Muscle of back (tissue), 13 donors: ENCODE results near the gene KIAA0825. TPM values are rescaled to one million over a fixed set of nuclear protein-coding genes. Genes with fewer than 3 reads are reported as not detected.

Source experiments
- DNase-seq, 3 donors: peaks; one replicate each; pipeline versions ENCODE4 v3.0.0 to v3.0.0-alpha.2; 2013
- long read RNA-seq, 9 donors: transcript quantifications; one replicate each; lab custom pipeline, GENCODE V29; 2026
- polyA plus RNA-seq, 10 donors: library from polyadenylated mRNA; unstranded; fragments of 120-200 nt; gene quantifications; one replicate each; pipeline ENCODE4 v1.2.1, GENCODE V29; 2013; ENCODE audit not compliant: insufficient read length in 10 of 10

The KIAA0825 gene, protein sequence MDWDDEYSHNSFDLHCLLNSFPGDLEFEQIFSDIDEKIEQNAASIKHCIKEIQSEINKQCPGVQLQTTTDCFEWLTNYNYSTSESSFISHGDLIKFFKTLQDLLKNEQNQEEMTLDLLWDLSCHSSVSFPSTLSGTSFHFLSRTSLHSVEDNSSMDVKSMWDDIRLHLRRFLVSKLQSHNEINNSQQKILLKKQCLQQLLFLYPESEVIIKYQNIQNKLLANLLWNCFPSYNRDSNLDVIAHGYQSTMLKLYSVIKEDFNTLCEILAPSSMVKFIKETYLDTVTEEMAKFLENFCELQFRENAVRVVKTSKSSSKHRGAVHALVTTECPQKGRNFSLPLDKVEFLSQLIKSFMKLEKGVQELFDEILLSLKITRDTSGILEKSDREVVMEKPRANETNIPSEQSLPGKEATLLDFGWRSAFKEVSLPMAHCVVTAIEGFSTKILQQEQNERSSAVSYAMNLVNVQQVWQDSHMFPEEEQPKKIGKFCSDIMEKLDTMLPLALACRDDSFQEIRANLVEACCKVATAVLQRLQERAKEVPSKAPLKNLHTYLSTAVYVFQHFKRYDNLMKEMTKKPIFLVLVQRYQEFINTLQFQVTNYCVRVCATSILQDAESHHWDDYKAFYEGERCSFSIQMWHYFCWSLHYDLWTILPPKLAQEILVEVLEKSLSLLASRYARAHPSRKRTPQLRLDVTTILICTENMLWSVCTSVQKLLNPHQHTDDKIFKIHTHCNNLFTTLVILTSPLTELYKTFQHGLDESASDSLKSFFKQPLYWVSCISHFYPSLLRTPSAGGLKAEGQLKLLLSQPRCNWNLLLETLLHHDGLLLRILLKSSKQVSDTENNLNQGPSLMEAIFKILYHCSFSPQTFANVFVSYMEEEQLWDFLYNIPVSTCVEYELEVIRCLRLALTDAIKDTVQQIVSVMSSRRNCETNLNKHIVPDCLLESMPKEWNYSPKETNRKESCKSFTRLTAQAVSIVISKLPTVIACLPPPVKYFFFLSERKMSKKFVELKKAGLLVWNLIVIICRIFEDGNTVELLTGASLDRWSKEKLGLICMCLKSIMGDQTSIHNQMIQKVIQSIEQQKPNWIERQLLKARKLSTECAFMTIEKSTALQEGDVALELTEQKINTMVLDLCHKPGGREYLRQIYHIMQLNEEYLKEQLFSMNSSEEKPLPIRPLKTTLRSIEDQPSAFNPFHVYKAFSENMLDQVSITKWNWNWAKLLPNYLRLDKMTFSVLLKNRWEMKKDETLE (N-terminal part only)
- 1 to 10 TPM; 2.3 to 3.3 (median 2.9) TPM for polyA plus RNA-seq
- long read RNA-seq, donor 1, partial matches to known transcripts = 0 of 2 reads
- long read RNA-seq, donor 1, other reads (novel, unspliced or antisense) = 0 of 2 reads
- long read RNA-seq, donor 2, partial matches to known transcripts = 0 of 2 reads
- long read RNA-seq, donor 2, other reads (novel, unspliced or antisense) = 0 of 2 reads
- long read RNA-seq, donor 3 = 0 reads
- long read RNA-seq, donor 4, partial matches to known transcripts = 0 of 1 reads
- long read RNA-seq, donor 4, other reads (novel, unspliced or antisense) = 0 of 1 reads
- long read RNA-seq, donor 5 = 0 reads
- long read RNA-seq, donor 6 = 0 reads
- long read RNA-seq, donor 7 = 0 reads
- long read RNA-seq, donor 8, partial matches to known transcripts = 0 of 1 reads
- long read RNA-seq, donor 8, other reads (novel, unspliced or antisense) = 0 of 1 reads
- long read RNA-seq, donor 9 = 0 reads

DNA sequence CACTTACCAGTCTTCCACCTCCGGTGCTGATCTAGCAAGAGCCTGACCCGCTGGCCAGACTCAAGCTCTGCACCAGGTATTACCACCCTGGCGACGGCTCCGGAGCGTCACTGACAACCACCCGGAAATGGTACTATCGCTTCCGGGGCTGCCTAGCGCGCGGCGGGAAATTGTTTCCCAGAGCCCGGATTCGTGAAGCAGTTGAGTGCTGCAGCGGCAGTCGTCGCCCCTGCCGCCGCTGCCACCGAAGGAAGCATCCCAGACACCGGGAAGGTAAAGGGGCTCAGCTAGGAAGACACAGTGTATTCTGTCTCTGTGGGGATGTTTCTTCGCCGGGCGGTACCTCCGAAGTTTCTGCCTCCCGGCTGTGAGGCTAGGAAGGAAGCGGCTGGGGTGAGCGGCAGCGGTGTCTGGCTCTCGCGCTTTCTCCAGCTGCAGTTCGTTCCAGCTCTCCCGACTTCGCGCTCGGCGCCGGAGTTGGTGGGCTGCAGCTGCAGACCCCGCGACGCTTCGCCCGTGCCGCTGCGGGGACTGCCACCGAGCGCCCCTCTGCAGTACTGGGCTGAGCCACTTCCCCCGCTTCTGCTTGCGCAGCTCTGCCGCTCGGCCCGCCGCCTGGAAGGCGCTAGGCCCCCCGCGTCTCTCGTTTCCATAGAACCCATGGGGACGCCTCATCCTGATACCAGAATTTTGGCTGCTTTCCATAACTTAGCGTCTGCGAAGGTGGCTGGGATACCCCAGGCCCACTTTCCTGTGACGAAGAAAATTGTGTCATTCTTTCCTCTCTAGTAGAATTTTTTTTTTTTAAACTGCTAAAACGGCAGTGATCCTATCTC, at the start of gene KIAA0825, which contains the start of gene SLF1:
Gene KIAA0825, minus strand, starts transcription at position 112 of the 836 bp plus-strand sequence. CDS start 81,478 bp downstream, outside the sequence.
Gene SLF1, plus strand, starts transcription at position 177 of the 836 bp plus-strand sequence. CDS start 10,142 bp downstream, outside the sequence.
- DNase-seq = peak; percentile 86 to 96 (median 92)

DNA sequence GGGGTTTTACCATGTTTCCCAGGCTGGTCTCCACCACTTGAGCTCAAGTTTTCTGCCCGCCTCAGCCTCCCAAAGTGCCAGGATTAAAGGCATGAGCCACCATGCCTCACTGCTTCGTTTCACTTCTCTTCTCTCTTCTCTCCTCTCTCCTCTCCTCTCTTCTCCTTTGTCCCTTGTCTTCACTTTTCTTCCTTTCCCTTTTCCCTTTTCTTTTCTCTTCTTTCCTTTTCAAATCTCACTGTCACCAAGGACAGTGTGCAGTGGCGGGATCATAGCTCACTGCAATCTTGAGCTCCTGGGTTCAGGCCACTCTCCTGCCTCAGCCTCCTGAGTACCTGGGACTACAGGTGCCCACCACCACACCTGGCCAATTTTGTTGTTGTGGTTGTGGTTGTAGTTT, 49.5 kb upstream of the KIAA0825 start:
- DNase-seq = no peak

DNA sequence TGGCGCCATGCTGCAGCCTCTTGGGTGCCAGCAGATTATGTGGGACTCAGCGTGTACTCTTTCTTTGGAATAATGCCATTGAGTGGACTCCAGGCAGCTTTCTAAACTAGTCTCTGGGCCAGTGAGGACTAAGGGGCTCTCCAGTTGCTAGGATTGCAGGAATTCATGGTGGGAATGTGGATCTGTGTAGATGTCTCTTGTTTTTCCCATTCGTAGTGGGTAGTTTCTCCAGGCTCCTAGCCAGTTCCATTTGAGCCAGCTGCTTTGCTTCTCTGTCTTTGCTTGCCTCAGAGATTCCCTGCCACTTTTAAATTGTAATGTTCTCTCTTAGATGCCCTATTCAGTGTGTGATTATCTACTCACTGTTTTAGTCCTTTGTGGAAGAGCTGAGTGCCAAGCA, 42.7 kb upstream of the KIAA0825 start:
- no peak for DNase-seq

DNA sequence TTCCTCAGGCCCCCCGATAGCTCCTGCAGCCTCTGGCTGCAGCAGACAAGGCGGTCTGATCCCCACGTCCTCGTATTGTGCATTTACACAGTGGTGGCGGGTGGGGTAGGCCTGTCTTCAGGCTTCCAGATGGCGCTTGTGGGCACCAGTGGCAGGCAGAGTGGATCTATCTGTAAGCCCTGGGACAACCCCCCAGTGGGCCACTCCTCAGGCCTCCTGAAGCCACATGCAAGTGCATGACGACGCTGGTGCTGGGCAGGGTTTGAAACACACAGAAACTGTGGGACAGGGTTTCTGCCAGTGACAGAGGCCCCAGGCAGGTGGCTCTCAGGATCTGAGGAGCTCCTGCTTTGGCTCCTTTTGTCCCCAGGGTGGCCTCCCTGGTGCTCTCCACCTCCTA, 42.1 kb upstream of the KIAA0825 start:
- no peak for DNase-seq

DNA sequence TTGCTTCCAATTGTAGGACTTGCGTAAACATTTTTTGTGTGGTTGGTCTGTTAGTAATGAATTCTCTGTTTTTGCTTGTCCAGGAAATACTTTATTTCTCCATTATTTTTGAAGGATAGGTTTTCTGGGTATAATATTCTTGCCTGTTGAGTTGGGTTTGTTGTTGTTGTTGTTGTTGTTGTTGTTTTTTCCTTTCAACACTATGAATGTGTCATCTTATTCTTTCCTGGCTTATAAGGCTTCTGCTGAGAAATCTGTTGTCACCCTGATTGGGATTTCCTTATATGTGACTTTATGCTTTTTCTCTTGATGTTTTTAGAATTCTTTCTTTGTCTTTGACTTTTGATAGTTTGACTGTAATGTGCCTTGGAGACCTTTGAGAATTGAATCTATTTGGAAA, 39.9 kb upstream of the KIAA0825 start:
- no peak for DNase-seq

DNA sequence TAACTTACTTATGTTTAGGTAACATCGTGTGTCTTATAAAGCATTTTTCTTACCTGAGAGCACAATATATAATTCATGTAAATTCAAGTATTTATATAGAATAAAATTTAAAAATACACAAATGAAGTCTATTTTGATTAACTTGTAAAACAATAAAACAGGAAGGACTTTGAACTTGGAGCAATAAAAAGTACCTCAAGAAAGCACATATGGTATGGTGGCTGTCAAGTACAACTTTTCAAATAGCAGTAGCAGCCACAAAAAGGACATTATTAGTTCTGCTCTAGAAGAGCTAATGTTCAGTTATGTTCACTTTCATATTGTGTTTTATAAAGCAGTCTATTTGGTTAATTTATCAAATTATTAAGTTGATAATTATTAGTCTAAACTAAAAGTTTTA, 31.5 kb upstream of the KIAA0825 start:
- no peak for DNase-seq

DNA sequence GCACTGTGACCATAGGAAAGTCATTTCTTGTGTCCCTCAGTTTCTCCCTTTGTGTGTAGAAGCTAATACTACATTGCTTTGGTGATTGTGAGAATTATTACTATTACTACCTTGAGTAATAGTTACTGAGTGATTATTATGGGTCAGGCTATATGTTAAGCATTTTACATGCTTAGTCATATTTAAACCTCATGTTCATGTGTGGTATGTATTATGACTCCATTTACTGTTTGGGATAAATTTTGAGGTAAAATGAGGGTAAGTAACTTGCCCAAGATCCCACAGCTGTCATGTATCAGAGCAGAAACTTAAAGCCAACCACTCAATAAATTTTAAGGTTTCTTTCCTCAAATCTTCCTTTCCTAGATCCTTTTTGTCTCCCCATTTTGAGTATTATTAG, 28.4 kb upstream of the KIAA0825 start:
- DNase-seq = no peak

DNA sequence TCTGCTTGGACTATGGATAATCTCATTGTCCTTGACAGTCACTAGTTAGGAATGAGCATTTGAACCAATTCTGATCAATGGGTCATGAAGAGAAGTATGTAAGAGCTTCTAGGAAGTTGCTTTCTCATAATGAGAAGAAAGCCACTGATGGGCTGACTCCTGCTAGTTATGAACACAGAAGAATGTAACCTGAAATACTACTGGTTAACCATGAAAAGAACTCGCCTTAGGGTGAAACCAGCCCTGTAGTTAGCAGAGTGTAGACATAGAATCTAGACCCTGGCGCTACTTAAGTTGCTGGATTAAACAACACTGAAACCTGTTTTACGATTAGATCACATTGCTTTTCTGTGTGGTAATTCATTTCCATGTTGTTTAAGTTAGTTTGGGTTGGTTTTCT, 26.6 kb upstream of the KIAA0825 start:
- DNase-seq = no peak

DNA sequence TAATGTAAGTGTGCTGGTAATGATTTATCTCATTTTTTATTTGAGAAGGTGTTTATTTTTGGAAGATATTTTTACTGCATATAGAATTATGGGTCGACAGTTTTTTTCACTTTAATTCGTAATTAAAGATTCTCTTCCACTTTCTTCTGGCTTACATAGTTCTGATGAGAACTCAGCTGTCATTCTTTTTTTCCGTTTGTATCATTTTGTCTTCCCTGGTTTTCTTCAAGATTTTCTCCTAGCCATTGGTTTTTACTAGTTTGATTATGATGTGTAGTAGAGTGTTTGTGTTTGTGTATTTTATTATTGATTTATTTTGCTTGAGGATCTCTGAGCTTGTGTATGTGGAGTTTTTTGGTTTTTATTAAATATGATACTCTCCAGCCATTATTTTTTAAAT, 21.8 kb upstream of the KIAA0825 start:
- DNase-seq = no peak

DNA sequence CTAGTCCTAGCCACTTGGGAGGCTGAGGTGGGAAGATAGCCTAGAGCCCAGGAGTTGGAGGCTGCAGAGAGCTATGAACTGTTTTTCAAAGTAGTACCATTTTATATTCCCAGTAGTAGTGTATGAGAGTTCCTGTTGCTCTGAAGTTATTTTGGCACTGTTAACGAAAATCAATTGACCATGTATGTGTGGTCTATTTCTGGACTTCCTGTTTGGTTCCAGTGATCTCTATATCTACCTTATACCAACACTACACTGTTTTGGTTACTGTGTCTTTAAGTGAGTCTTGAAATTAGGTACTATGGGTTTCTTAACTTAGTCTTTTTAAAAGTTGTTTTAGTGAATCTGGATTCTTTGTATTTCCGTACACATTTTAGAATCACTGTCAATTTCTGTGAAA, 13.6 kb upstream of the KIAA0825 start:
- DNase-seq = no peak

DNA sequence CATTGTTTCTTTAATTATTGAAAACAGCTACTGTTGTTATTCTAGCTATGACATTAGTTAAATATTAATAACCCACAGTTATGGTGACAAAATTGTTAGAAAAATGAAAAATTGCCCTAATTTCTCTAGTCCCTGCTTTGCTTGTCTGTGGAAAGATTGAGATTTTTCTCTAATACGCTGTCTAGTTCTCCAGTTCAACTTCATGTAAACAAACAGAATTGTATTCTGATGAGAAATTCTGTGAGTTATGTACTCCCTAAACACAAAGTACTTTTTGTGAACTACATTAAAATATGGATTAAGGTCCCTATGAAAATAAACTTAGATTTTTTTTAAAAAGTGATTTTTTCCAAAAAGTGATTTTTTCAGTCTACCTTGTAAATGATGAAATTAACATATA, 8.8 kb upstream of the KIAA0825 start:
- no peak for DNase-seq

DNA sequence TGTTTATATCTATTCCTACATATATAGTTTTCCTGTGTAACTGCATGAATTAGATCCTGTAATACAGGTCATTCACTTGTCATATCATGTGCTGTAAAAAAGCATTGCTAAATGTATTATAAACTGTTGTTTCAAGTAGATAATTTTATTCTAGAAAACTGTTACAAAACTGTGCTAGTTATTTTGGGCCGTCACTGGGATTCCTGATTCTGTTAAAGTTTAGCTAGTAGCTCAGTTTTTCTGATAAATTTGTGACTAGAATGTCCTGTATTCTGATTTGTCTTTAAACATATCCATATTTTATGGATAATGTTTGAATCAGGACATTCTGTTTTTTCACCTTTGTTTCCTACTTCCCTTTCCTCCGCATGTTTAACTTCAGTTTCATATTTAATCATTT, 5.5 kb upstream of the KIAA0825 start:
- DNase-seq = no peak

DNA sequence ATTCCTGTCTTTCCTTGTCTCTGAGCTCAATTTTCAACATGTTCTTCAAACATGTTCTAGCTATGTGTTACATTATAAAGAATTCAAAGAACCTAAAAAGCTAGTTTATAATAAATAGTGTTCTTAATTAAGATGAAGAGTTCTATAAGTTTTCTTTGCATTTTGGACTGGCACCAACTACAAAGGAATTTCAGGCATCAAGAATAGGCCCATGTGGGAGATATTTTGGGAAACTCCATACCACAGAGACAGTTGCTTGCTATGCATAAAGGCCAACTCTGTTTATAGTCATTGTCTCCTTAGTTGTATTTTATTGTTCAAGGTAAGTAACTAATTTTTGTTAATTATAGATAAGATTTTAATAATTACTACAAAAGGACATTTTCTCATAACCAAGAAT, 4.6 kb upstream of the KIAA0825 start:
- peak in 1 of 3 donors; percentile 21 for DNase-seq

DNA sequence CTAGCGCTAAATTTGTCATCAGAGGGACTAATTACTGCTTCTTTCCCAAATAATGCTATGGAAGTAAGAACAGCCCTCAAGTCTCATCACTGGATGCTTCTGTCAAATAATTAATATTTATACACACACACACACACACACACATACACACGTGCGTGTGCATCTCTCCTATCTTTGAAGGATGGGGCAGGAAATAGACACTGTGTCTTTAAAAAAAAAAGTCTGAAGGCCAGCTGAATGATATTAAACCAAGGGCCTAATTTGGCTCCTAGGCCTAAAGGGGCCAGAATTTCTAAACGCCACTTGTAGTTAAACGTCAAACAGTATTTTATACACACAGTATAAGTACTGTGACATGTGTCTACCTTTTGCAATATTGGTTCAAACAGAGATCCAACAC, 3.4 kb upstream of the KIAA0825 start:
- DNase-seq = no peak

DNA sequence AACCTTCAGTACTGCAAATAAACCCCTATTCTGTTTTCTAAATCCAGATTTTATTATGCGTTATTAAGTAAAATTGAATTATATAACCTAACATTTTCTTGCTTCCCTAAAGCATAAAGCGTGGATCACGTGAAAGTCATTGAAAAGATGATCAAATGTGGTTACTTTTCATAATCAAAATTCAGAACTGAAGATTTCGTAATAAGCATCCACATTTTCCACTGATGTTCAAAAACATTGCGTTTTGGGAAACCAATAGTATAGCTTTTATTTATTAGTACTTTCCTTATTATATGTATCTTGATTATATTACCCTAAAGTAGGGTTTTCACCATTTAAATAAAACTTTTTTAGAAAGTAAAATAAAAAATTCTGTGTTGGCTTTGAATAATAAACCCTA, 1.9 kb upstream of the KIAA0825 start:
- DNase-seq = no peak

DNA sequence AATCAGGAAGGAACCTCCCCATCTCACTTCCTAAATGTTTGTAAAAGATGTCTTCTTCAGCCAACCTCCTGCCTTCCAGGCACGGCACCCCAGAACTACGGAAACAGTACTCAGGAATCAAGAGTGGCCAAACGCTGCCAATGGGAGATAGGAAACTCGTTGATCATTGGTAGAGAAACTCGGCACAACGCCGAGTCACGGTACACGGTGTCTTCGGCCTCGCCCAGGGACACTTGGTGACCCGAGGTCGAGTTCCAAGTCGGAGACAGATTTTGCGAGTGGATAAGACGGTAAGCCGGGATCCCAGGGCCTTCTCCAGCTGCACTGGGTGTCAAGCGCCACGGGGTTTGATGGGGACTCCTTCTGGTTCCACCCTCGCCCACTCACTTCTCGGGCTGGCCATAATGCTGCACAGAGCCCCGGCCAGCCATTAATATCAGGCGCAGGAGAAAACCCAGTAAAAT, 343 bp downstream of the KIAA0825 start:
- DNase-seq = peak in 1 of 3 donors; percentile 45

DNA sequence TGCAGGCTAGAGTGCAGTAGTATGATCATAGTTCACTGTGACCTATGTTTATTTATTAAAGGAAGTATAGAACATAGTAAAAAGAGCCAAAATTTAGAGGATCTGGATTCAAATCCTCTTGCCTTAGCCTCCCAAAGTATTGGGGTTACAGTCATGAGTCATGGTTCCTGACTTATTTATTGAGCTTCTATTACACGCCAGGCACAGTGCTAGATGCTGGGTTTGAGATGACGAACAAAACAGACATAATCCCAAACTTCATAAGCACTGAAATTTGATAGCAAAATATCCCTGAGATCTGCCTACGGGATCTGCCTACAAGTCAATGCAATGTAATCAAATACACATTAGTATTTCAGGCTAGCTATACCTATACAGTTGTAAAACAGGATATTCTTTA, 2.5 kb downstream of the KIAA0825 start:
- no peak for DNase-seq

DNA sequence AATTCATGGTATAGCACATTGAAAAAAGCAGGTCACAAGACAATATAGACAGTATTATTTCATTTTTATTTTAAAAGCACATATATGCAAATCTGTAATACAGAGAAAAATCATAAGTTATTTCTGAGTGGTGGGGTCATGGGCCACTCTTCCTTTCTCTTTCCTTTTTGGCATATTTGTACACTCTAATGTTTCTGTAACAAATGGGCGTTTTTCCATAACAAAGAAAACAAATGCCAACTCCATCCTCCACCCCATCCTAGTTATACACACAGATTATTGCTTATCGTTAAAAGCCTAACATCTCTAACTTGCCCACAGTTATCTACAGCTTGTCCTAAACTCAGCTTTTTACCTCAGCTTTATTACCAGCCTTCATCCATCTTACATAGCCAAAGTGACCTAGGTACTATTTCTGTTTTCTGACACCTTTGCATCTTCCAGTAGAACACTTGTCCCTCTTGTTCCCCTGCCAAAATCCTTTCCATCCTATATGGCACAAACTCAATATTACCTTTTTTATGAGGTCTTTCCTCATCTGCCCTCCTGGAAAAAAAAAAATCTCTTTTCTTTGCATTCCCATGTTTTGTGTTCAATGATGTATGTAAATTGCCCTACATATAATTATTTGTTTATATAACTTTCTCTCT, 4.1 kb downstream of the KIAA0825 start:
- DNase-seq = no peak

DNA sequence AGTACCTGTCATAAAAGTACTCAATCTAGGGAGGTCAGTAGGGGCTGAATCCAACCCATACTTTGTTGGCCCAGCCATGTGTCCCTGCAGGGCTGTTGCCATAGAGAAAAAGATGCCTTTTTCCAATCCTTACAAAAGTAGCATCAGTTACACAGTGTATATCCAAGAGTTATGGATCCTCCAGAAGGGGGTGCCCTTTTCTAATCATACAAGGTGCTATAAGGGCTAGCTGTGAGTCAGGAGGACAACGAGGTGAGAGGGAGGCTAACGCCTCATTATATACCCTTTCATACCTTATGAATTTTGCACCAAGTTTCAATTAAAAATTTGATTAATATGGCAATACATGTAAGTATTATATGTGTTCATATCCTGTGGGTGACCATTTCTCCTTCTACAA, 4.8 kb downstream of the KIAA0825 start:
- no peak for DNase-seq
